ENCODE measurements around the gene SCAF1.

The SCAF1 gene

GRCh38 chr19:49597703-49597974 is 44.4 kb upstream of the SCAF1 start:
- TF ChIP-seq GABPA (IDR thresholded peaks at IDR 0.05; ENCODE audit: low read depth) (no peak), CTCF (IDR thresholded peaks at IDR 0.05; ENCODE audit: insufficient read depth, low read length) (no peak), SPI1 (IDR thresholded peaks at IDR 0.05; ENCODE audit: borderline replicate concordance, low read depth) (no peak), POLR2AphosphoS5 (IDR thresholded peaks at IDR 0.05; ENCODE audit: low read depth) (no peak)
- TF ChIP-seq, protein P1, sequence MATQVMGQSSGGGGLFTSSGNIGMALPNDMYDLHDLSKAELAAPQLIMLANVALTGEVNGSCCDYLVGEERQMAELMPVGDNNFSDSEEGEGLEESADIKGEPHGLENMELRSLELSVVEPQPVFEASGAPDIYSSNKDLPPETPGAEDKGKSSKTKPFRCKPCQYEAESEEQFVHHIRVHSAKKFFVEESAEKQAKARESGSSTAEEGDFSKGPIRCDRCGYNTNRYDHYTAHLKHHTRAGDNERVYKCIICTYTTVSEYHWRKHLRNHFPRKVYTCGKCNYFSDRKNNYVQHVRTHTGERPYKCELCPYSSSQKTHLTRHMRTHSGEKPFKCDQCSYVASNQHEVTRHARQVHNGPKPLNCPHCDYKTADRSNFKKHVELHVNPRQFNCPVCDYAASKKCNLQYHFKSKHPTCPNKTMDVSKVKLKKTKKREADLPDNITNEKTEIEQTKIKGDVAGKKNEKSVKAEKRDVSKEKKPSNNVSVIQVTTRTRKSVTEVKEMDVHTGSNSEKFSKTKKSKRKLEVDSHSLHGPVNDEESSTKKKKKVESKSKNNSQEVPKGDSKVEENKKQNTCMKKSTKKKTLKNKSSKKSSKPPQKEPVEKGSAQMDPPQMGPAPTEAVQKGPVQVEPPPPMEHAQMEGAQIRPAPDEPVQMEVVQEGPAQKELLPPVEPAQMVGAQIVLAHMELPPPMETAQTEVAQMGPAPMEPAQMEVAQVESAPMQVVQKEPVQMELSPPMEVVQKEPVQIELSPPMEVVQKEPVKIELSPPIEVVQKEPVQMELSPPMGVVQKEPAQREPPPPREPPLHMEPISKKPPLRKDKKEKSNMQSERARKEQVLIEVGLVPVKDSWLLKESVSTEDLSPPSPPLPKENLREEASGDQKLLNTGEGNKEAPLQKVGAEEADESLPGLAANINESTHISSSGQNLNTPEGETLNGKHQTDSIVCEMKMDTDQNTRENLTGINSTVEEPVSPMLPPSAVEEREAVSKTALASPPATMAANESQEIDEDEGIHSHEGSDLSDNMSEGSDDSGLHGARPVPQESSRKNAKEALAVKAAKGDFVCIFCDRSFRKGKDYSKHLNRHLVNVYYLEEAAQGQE (IDR thresholded peaks at IDR 0.05; ENCODE audit: insufficient replicate concordance, low read depth) = no peak
- no peak for DNase-seq (ENCODE audit: low read depth in 1 of 2, low spot score in 1 of 2)
- Histone ChIP-seq H3K27me3 (ENCODE audit: insufficient read depth, poor library complexity, severe bottlenecking) (no peaks in the 10 kb centered on the region), H3K4me3 (replicated peaks; ENCODE audit: insufficient read depth, low read length) (no peak overlapping the region), H3K27ac (replicated peaks) (no peak overlapping the region)

DNA sequence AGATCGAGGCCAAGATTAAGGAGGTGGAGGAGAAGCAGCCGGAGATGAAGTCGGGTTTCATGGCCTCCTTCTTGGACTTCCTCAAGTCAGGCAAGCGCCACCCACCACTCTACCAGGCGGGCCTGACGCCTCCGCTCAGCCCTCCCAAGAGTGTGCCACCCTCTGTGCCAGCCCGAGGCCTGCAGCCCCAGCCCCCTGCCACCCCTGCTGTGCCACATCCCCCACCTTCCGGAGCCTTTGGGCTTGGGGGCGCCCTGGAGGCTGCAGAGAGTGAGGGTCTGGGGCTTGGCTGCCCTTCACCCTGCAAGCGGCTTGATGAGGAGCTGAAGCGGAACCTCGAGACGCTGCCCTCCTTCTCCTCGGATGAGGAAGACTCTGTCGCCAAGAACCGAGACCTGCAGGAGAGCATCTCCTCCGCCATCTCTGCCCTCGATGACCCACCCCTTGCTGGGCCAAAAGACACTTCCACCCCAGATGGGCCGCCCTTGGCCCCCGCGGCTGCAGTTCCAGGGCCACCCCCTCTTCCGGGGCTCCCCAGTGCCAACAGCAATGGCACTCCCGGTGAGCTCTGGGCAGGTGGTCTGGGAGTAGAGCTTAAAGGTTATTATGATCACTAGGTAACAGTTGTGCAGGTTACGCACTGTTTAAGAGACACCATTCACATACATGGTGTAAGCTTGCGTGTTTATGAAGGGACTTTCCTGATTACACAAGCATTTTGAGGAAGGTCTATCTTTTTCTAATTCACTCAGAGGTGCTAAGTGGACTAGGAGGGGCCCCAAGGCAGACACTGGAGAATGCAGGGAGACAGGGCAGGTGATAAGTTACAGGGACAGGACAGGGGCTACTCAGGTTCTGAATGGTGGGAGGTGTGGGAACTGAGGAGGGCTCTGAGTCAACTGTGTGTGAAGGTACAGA is 42.4 kb upstream of the SCAF1 start:
- Histone ChIP-seq H3K27me3 (ENCODE audit: insufficient read depth, poor library complexity, severe bottlenecking) (no peaks in the 10 kb centered on the region), H3K27ac (replicated peaks) (no peak overlapping the region), H3K4me3 (replicated peaks; ENCODE audit: insufficient read depth, low read length) (no peak overlapping the region)
- no peak for DNase-seq (ENCODE audit: low read depth in 1 of 2, low spot score in 1 of 2)
- TF ChIP-seq POLR2AphosphoS5 (IDR thresholded peaks at IDR 0.05; ENCODE audit: low read depth) (no peak), GABPA (IDR thresholded peaks at IDR 0.05; ENCODE audit: low read depth) (no peak), CTCF (IDR thresholded peaks at IDR 0.05; ENCODE audit: insufficient read depth, low read length) (no peak), SPI1 (IDR thresholded peaks at IDR 0.05; ENCODE audit: borderline replicate concordance, low read depth) (no peak)
- TF ChIP-seq, protein P1 (IDR thresholded peaks at IDR 0.05; ENCODE audit: insufficient replicate concordance, low read depth) = no peak

- Histone ChIP-seq H3K27me3 (ENCODE audit: insufficient read depth, poor library complexity, severe bottlenecking) (no peaks in the 10 kb centered on the region), H3K4me3 (replicated peaks; ENCODE audit: insufficient read depth, low read length) (no peak overlapping the region), H3K27ac (replicated peaks) (no peak overlapping the region)
- no peak for DNase-seq (ENCODE audit: low read depth in 1 of 2, low spot score in 1 of 2)
- TF ChIP-seq POLR2AphosphoS5 (IDR thresholded peaks at IDR 0.05; ENCODE audit: low read depth) (no peak), GABPA (IDR thresholded peaks at IDR 0.05; ENCODE audit: low read depth) (no peak), SPI1 (IDR thresholded peaks at IDR 0.05; ENCODE audit: borderline replicate concordance, low read depth) (no peak), CTCF (IDR thresholded peaks at IDR 0.05; ENCODE audit: insufficient read depth, low read length) (no peak)
- TF ChIP-seq, protein P1 (IDR thresholded peaks at IDR 0.05; ENCODE audit: insufficient replicate concordance, low read depth) = no peak
These were observed 40.4 kb upstream of the SCAF1 start for GRCh38 chr19:49601482-49602038.
